HepG2 (cell line): Measurements from ENCODE around the gene PRXL2A. TPM values are rescaled to one million over a fixed set of nuclear protein-coding genes. Genes with fewer than 3 reads are reported as not detected.
A peak's percentile ranks its signal among the peaks of the same experiment; 100 is the strongest.

ENCODE experiments used
- ATAC-seq: fragments of 200-7000 bp; cut with Tn5 transposase; 3 replicates; pipeline ENCODE4 v1.9.1; 2020; ENCODE audit warnings: mild to moderate bottlenecking, moderate library complexity
- BruUV-seq: library from RNA; stranded (reverse); fragments of 400-500 nt; replicated peaks from 2 replicates; lab custom pipeline; 2021; lab: Mats Ljungman, UMichigan
- CTCF ChIA-PET: fragments of 300-600 bp; formaldehyde crosslinking; extraction: SDS; loops from one replicate; lab custom pipeline; 2021; ENCODE audit warnings: low total read pairs, inconsistent platforms, low intra/inter-chr PET ratio; lab: Yijun Ruan, JAX
- POLR2A ChIA-PET: fragments of 350-600 bp; sonication (Branson Sonifier 250); formaldehyde crosslinking; loops from one replicate; lab custom pipeline; 2020; ENCODE audit warnings: antibody characterized with exemption, inconsistent platforms; lab: Yijun Ruan, JAX
- DNase-seq: peaks from one replicate; pipeline ENCODE4 v3.0.0-alpha.2; 2015; ENCODE audit warnings: low spot score
- FAIRE-seq: peaks from 3 replicates; lab custom pipeline; 2011; peaks lifted over from hg19 to GRCh38; lab: Jason Lieb, UNC
- H2AFZ ChIP-seq: one replicate; pipeline ENCODE4 v1.6.1; 2011; ENCODE audit warnings: low read length, inconsistent platforms
- H3K27ac ChIP-seq: fragments of 300-600 bp; 3 replicates; pipeline ENCODE4 v1.8.0; 2011; ENCODE audit warnings: mixed run types, mild to moderate bottlenecking, mixed read lengths, low read length, inconsistent platforms; ENCODE audit not compliant: insufficient read depth; ENCODE audit errors: extremely low read length
- H3K27me3 ChIP-seq, 2 experiments: fragments of 200-600 bp in 1 of 2; 2 replicates in 1 of 2; 3 replicates in 1 of 2; pipeline versions ENCODE4 v1.6.0 to v1.8.0; 2011; ENCODE audit warnings: low read length in 2 of 2, mild to moderate bottlenecking in 2 of 2, moderate library complexity in 2 of 2, inconsistent platforms in 1 of 2; ENCODE audit not compliant: insufficient read depth in 2 of 2, control insufficient read depth in 1 of 2
- H3K36me3 ChIP-seq, 2 experiments: fragments of 200-600 bp in 1 of 2; replicated peaks in 1 of 2; 2 replicates in 1 of 2; 3 replicates in 1 of 2; pipeline versions ENCODE4 v1.5.1 to v1.8.0; 2011; ENCODE audit warnings: low read length in 2 of 2, inconsistent platforms in 1 of 2; ENCODE audit not compliant: insufficient read depth in 2 of 2, control insufficient read depth in 1 of 2
- H3K4me1 ChIP-seq: 2 replicates; pipeline ENCODE4 v1.5.1; 2012; ENCODE audit warnings: low read length, inconsistent platforms; ENCODE audit not compliant: insufficient read depth
- H3K4me2 ChIP-seq: 2 replicates; pipeline ENCODE4 v1.6.0; 2011; ENCODE audit warnings: low read depth, low read length, inconsistent platforms
- H3K4me3 ChIP-seq, 3 experiments: fragments of 200-600 bp in 1 of 3; sonication (generic), shearing (Covaris generic) in 1 of 3; replicated peaks in 1 of 3; 2 replicates each; pipeline ENCODE4 v1.5.1; 2011 to 2016; ENCODE audit warnings: low read length in 3 of 3, inconsistent platforms in 2 of 3, low read depth in 2 of 3, mild to moderate bottlenecking in 2 of 3, control low read depth in 1 of 3, mixed read lengths in 1 of 3; ENCODE audit not compliant: insufficient read depth in 1 of 3
- H3K79me2 ChIP-seq: one replicate; pipeline ENCODE4 v1.6.1; 2011; ENCODE audit warnings: low read length, inconsistent platforms; ENCODE audit not compliant: insufficient read depth
- H3K9ac ChIP-seq: 2 replicates; pipeline ENCODE4 v1.6.0; 2011; ENCODE audit warnings: mild to moderate bottlenecking, low read depth, low read length, inconsistent platforms; ENCODE audit not compliant: insufficient read depth
- H3K9me3 ChIP-seq: 2 replicates; pipeline ENCODE4 v1.5.1; 2012; ENCODE audit warnings: mild to moderate bottlenecking, low read length
- H4K20me1 ChIP-seq: 2 replicates; pipeline ENCODE4 v1.6.0; 2011; ENCODE audit warnings: inconsistent platforms, mild to moderate bottlenecking, low read length, moderate library complexity; ENCODE audit not compliant: insufficient read depth
- ADNP ChIP-seq: sonication (generic); formaldehyde crosslinking; IDR thresholded peaks from 2 replicates; pipeline ENCODE4 v1.4.0; 2020; ENCODE audit warnings: missing genetic modification reagents
- CEBPB ChIP-seq: IDR thresholded peaks from 2 replicates; pipeline ENCODE4 v1.6.1; 2011; ENCODE audit warnings: low read depth, low read length, improper control_type of control experiment, borderline replicate concordance
- CEBPG ChIP-seq: IDR thresholded peaks from 2 replicates; pipeline ENCODE4 v1.6.1; 2016
- CENPT ChIP-seq: sonication (generic); formaldehyde crosslinking; IDR thresholded peaks from 2 replicates; pipeline ENCODE4 v1.8.0; 2022; ENCODE audit warnings: low read depth, mild to moderate bottlenecking, moderate library complexity, missing genetic modification reagents
- ETV6 ChIP-seq: sonication (generic); formaldehyde crosslinking; conservative IDR thresholded peaks from 2 replicates; pipeline ENCODE4 v1.4.0; 2020; ENCODE audit warnings: missing genetic modification reagents
- JUN ChIP-seq: sonication (generic); formaldehyde crosslinking; IDR thresholded peaks from 2 replicates; pipeline ENCODE4 v1.4.0; 2020; ENCODE audit warnings: mild to moderate bottlenecking, missing genetic modification reagents
- MEIS2 ChIP-seq: sonication (generic); formaldehyde crosslinking; IDR thresholded peaks from 2 replicates; pipeline ENCODE4 v1.9.0; 2021; ENCODE audit warnings: mild to moderate bottlenecking, missing genetic modification reagents
- MTF2 ChIP-seq: sonication (generic); formaldehyde crosslinking; IDR thresholded peaks from 2 replicates; pipeline ENCODE4 v1.5.0; 2020; ENCODE audit warnings: missing genetic modification reagents, borderline replicate concordance
- NR2F6 ChIP-seq, 2 experiments: IDR thresholded peaks; 2 replicates each; pipeline ENCODE4 v1.6.1; 2016; ENCODE audit warnings: antibody characterized with exemption in 1 of 2, mild to moderate bottlenecking in 1 of 2
- TEAD2 ChIP-seq: sonication (generic); formaldehyde crosslinking; IDR thresholded peaks from 2 replicates; pipeline ENCODE4 v1.9.0; 2021; ENCODE audit warnings: missing genetic modification reagents
- ZNF121 ChIP-seq: sonication (generic); formaldehyde crosslinking; IDR thresholded peaks from 2 replicates; pipeline ENCODE4 v1.5.0; 2020; ENCODE audit warnings: mild to moderate bottlenecking, missing genetic modification reagents
- ZNF136 ChIP-seq: sonication (generic); formaldehyde crosslinking; IDR thresholded peaks from 2 replicates; pipeline ENCODE4 v1.8.1; 2022; ENCODE audit warnings: low read depth, mild to moderate bottlenecking, moderate library complexity, missing genetic modification reagents
- WGBS: methylation state at CpG from one replicate; pipeline ENCODE4 v1.1.6; 2017; ENCODE audit warnings: low lambda C conversion rate; 5-methylcytosine and 5-hydroxymethylcytosine counted together
- in situ Hi-C: cut with HindIII; loops from 2 replicates; pipeline ENCODE4 v1.10.0; 2017; ENCODE audit warnings: low pct_unique_long_range_greater_than_20kb; ENCODE audit not compliant: extremely low pct_ligation_motif_present
- intact Hi-C: fragments of 100-400 bp; cut with micrococcal nuclease; formaldehyde crosslinking; loops from one replicate; pipeline ENCODE4 v1.10.0; 2022; ENCODE audit not compliant: unreplicated experiment
- polyA plus RNA-seq, 8 experiments: library from polyadenylated mRNA; depleted of rRNA in 3 of 8; stranded (reverse) in 7 of 8; unstranded in 1 of 8; fragments of >200 nt; fragmentation: Illumina TruSeq in 4 of 8; extraction: Trizol in 4 of 8; gene quantifications; 2 replicates each; pipeline versions ENCODE4 v1.2.1 to v1.2.3, GENCODE V29; 2011 to 2016; ENCODE audit warnings: low read depth in 4 of 8, missing spikeins in 1 of 8, mixed read lengths in 1 of 8; ENCODE audit not compliant: insufficient read depth in 1 of 8
- total RNA-seq, 5 experiments: library from RNA; depleted of rRNA; stranded (reverse); fragments of >200 nt; fragmentation: Illumina TruSeq; extraction: Trizol; gene quantifications; 2 replicates each; pipeline ENCODE4 v1.2.3, GENCODE V29; 2016; ENCODE audit warnings: low read depth in 1 of 5
- TF ChIP-seq, protein P1 (sequence below): sonication (generic); formaldehyde crosslinking; IDR thresholded peaks from 2 replicates; pipeline ENCODE4 v1.5.0; 2020; ENCODE audit warnings: mild to moderate bottlenecking, missing genetic modification reagents, borderline replicate concordance
- TF ChIP-seq, protein P2 (sequence below): sonication (generic); formaldehyde crosslinking; IDR thresholded peaks from 2 replicates; pipeline ENCODE4 v1.5.0; 2020; ENCODE audit warnings: mild to moderate bottlenecking, missing genetic modification reagents
- TF ChIP-seq, protein P3 (sequence below): sonication (generic); formaldehyde crosslinking; IDR thresholded peaks from 2 replicates; pipeline ENCODE4 v1.9.0; 2022; ENCODE audit warnings: low read depth, missing genetic modification reagents

The PRXL2A gene
- total and polyA plus RNA-seq, 2 of the 13 experiments (the other 11 are each of a cell fraction or from before 2014, with no cell fraction given), result 43.9 to 79.9 TPM

DNA sequence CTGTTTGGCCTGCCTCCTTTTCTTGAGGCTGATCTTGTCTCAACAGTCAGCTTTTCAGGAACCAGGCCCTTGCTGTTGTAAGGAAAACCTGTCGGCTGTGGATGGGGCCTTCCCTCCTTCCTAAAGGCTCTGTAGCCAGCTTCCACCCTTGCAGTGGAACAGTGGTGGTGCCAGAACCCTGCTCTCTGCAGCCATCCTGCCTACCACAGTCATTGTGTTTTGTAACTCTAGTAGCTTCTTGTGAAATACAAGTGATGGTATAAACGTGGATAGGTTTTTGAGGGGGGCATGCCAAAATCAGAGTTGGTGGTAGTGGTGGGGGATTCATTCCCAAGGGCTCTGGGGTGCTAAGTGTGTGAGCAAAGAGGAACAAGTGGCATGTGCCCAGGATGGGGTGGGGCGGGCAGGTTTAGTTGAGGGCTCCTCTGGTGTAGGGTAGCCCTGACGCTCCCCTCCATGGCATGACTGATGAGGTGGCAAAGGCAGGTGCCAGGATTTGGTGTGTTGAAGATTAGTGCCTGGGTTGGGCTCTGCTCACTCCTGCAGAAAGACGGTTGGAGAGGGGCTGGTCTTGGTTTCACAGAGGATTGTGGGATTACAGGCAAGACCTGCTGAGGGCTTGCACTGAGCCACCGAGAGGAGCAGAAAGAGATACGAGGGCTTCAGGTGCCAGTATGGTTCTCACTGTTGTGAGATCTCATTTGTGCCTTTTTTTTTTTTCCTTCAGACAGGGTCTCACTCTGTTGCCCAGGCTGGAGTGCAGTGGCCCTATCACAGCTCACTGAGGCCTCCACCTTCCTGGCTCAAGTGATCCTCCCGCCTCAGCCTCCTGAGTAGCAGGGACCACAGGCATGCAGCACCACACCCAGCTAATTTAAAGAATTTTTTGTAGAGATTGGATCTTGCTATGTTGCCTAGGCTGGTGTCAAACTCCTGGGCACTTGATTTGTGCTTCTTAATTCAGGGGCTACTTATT is 53.1 kb downstream of the PRXL2A start:
- H3K27me3 ChIP-seq, result no peaks in the 10 kb centered on the region
- H3K36me3 ChIP-seq, result peaks cover 3 to 6% of the 10 kb centered on the region in 2 experiments; a peak in 3 of 5 replicates
- CTCF ChIA-PET, result interaction anchor here (0.8 kb wide), 1 partner anchor 17 kb away, joined by 5 read pairs; no protein-coding TSS in a partner anchor
- BruUV-seq, result no TSS peak
- POLR2A ChIA-PET, result interaction anchor here (0.8 to 2.9 kb wide), 6 partner anchors 10 to 53 kb away, joined by 3 to 18 read pairs (median 6); partner anchors contain the start of gene PRXL2A
- intact Hi-C loops (no loop called here), in situ Hi-C loops (no loop called here)
- peaks cover 100% of the 10 kb centered on the region for H3K4me1 ChIP-seq
- TF ChIP-seq CEBPB (peak; percentile 47; the same call in 1 of the 2 replicates), ADNP (no peak), JUN (CRISPR knock-in tag) (no peak), ETV6 (CRISPR knock-in tag) (no peak), CENPT (CRISPR knock-in tag) (no peak), MEIS2 (CRISPR knock-in tag) (no peak), CEBPG (0 out of 2 replicates have a peak, but pooled peaks have one; percentile 30), ZNF121 (CRISPR knock-in tag) (peak; percentile 50; the same call in 1 of the 2 replicates), MTF2 (CRISPR knock-in tag) (no peak), NR2F6 (IDR thresholded peaks at IDR 0.05) (no peak), NR2F6 (CRISPR knock-in tag; IDR thresholded peaks at IDR 0.05) (no peak), ZNF136 (CRISPR knock-in tag) (no peak), TEAD2 (CRISPR knock-in tag) (no peak)
- TF ChIP-seq, protein P1, sequence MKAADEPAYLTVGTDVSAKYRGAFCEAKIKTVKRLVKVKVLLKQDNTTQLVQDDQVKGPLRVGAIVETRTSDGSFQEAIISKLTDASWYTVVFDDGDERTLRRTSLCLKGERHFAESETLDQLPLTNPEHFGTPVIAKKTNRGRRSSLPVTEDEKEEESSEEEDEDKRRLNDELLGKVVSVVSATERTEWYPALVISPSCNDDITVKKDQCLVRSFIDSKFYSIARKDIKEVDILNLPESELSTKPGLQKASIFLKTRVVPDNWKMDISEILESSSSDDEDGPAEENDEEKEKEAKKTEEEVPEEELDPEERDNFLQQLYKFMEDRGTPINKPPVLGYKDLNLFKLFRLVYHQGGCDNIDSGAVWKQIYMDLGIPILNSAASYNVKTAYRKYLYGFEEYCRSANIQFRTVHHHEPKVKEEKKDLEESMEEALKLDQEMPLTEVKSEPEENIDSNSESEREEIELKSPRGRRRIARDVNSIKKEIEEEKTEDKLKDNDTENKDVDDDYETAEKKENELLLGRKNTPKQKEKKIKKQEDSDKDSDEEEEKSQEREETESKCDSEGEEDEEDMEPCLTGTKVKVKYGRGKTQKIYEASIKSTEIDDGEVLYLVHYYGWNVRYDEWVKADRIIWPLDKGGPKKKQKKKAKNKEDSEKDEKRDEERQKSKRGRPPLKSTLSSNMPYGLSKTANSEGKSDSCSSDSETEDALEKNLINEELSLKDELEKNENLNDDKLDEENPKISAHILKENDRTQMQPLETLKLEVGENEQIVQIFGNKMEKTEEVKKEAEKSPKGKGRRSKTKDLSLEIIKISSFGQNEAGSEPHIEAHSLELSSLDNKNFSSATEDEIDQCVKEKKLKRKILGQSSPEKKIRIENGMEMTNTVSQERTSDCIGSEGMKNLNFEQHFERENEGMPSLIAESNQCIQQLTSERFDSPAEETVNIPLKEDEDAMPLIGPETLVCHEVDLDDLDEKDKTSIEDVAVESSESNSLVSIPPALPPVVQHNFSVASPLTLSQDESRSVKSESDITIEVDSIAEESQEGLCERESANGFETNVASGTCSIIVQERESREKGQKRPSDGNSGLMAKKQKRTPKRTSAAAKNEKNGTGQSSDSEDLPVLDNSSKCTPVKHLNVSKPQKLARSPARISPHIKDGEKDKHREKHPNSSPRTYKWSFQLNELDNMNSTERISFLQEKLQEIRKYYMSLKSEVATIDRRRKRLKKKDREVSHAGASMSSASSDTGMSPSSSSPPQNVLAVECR (CRISPR knock-in tag), result no peak
- TF ChIP-seq, protein P2, sequence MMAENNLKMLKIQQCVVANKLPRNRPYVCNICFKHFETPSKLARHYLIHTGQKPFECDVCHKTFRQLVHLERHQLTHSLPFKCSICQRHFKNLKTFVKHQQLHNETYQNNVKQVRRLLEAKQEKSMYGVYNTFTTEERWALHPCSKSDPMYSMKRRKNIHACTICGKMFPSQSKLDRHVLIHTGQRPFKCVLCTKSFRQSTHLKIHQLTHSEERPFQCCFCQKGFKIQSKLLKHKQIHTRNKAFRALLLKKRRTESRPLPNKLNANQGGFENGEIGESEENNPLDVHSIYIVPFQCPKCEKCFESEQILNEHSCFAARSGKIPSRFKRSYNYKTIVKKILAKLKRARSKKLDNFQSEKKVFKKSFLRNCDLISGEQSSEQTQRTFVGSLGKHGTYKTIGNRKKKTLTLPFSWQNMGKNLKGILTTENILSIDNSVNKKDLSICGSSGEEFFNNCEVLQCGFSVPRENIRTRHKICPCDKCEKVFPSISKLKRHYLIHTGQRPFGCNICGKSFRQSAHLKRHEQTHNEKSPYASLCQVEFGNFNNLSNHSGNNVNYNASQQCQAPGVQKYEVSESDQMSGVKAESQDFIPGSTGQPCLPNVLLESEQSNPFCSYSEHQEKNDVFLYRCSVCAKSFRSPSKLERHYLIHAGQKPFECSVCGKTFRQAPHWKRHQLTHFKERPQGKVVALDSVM (CRISPR knock-in tag), result peak; percentile 86
- TF ChIP-seq, protein P3, sequence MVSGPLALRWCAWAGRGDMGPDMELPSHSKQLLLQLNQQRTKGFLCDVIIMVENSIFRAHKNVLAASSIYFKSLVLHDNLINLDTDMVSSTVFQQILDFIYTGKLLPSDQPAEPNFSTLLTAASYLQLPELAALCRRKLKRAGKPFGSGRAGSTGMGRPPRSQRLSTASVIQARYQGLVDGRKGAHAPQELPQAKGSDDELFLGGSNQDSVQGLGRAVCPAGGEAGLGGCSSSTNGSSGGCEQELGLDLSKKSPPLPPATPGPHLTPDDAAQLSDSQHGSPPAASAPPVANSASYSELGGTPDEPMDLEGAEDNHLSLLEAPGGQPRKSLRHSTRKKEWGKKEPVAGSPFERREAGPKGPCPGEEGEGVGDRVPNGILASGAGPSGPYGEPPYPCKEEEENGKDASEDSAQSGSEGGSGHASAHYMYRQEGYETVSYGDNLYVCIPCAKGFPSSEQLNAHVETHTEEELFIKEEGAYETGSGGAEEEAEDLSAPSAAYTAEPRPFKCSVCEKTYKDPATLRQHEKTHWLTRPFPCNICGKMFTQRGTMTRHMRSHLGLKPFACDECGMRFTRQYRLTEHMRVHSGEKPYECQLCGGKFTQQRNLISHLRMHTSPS (CRISPR knock-in tag), result no peak
- no peak overlapping the region for H3K9ac ChIP-seq
- no peaks in the 10 kb centered on the region for H3K9me3 ChIP-seq
- peak overlapping the region; percentile 40; the same call in 1 of the 2 replicates for H3K4me2 ChIP-seq
- peaks cover 37% of the 10 kb centered on the region for H4K20me1 ChIP-seq
- no peak overlapping the region for H2AFZ ChIP-seq
- H3K79me2 ChIP-seq, result peaks cover 99% of the 10 kb centered on the region
- no peak for ATAC-seq
- FAIRE-seq, result no peak
- DNase-seq, result no peak
- H3K27ac ChIP-seq, result peak overlapping the region; percentile 15
- 84% methylated on average over 8 of the region's 8 CpGs for WGBS
- no peak overlapping the region for H3K4me3 ChIP-seq
